Hematopoietic multipotent progenitor cell treated with erythropoietin and hydrocortisone succinate and interleukin-3 and kit ligand, for 15 days (in vitro differentiated cells): Measurements from ENCODE around the gene KCTD18.
A peak's percentile ranks its signal among the peaks of the same experiment; 100 is the strongest.

Experiments used
- DNase-seq: peaks from one replicate; pipeline ENCODE4 v3.0.0-alpha.2; 2015; ENCODE audit warnings: low spot score

KCTD18 gene

GRCh38 chr2:200509612-200510433, at the start of gene KCTD18:
KCTD18 (minus strand) TSS chr2:200510068; CDS start chr2:200507016, 3,052 bp downstream.
- peak; percentile 85 for DNase-seq

- no peak for DNase-seq
Observed at GRCh38 chr2:200540793-200541192, 30.9 kb upstream of the KCTD18 start.

- no peak for DNase-seq
Observed at GRCh38 chr2:200538139-200538538, 28.3 kb upstream of the KCTD18 start.

GRCh38 chr2:200534572-200534971, 24.7 kb upstream of the KCTD18 start:
- DNase-seq: no peak

GRCh38 chr2:200533754-200534153, 23.9 kb upstream of the KCTD18 start:
- DNase-seq: no peak

GRCh38 chr2:200528228-200528627, 18.4 kb upstream of the KCTD18 start:
- DNase-seq: no peak

GRCh38 chr2:200525882-200526651, 16.2 kb upstream of the KCTD18 start, which contains the start of gene SGO2:
SGO2 (plus strand) TSS chr2:200526207; CDS start chr2:200532976, 6,769 bp downstream.
- DNase-seq: peak; percentile 96

- DNase-seq: no peak
Observed at GRCh38 chr2:200525551-200525881, 15.6 kb upstream of the KCTD18 start.

- no peak for DNase-seq
Observed at GRCh38 chr2:200525066-200525465, 15.2 kb upstream of the KCTD18 start.

- DNase-seq: no peak
Observed at GRCh38 chr2:200523604-200524003, 13.7 kb upstream of the KCTD18 start.

- DNase-seq: no peak
Observed at GRCh38 chr2:200523158-200523557, 13.3 kb upstream of the KCTD18 start.

GRCh38 chr2:200515155-200515554, 5.3 kb upstream of the KCTD18 start:
- no peak for DNase-seq

- DNase-seq: peak; percentile 19
Observed at GRCh38 chr2:200509235-200509611, 645 bp downstream of the KCTD18 start.

GRCh38 chr2:200507179-200507578, 2.7 kb downstream of the KCTD18 start:
- DNase-seq: no peak

GRCh38 chr2:200506679-200507078, 3.2 kb downstream of the KCTD18 start:
- no peak for DNase-seq

GRCh38 chr2:200502196-200502595, 7.7 kb downstream of the KCTD18 start:
- DNase-seq: no peak

- no peak for DNase-seq
Observed at GRCh38 chr2:200498402-200499162, 11.3 kb downstream of the KCTD18 start.

GRCh38 chr2:200496696-200497095, 13.2 kb downstream of the KCTD18 start:
- DNase-seq: peak; percentile 22

- DNase-seq: no peak
Observed at GRCh38 chr2:200494048-200494447, 15.8 kb downstream of the KCTD18 start.

- DNase-seq: no peak
Observed at GRCh38 chr2:200492656-200493055, 17.2 kb downstream of the KCTD18 start.

GRCh38 chr2:200490001-200490400, 19.9 kb downstream of the KCTD18 start:
- DNase-seq: no peak

- no peak for DNase-seq
Observed at GRCh38 chr2:200488169-200488568, 21.7 kb downstream of the KCTD18 start.

GRCh38 chr2:200486529-200486928, 23.3 kb downstream of the KCTD18 start:
- DNase-seq: no peak
